ENCODE data around the gene GABARAP. TPM values are rescaled to one million over a fixed set of nuclear protein-coding genes. Genes with fewer than 3 reads are reported as not detected.

Gene GABARAP
- total RNA-seq (2022; extraction: Qiagen RNA extraction; ENCODE audit: low read depth), result 605 to 729 TPM (median 704 TPM) in 5 replicates

DNA sequence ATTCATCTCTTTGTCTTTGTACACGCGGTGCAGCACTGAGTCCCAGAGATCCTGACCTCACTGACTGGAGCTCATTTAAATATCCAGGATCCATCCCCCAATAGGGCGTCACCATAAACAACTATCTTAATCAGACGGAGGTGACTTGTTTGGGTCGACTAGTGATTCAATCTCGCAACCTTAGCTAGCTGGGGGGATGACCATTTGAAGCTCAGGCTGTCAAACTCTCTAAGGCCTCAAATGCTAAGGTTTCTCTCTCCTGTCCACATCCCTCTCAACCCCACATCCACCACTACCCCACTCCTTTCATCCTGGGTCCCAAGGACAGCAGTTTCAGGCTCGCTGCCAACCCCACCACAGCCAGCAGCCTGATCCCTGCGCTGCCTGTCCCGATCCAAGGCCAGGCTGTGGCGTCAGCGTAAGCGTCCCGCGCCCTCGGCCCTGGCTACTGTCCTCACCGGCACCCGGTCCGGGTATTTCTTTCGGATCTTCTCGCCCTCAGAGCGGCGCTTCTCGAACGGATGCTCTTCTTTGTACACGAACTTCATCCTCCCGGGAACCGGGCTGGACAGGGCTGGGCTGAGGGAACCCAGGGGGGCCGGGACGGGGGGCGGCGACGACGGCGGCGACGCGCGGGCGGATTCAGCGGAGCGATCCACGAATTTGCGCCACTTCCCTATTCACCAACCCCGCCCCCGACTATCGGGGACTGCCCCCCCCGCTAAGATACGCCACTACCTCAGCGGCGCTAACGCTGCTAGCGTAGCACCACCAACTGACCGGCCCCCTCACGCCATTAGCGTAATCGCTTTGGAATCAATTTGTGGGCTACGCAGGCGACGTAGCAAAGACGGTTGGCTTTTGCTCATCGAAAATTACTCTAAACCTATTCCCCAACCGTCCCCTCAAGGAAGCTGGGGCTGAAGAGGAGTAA, at the start of gene GABARAP:
GABARAP (minus strand) TSS at position 667 of the 934 bp plus-strand sequence; CDS start at position 548, 119 bp downstream.

GRCh38 chr17:7281074-7281952, 39.1 kb upstream of the GABARAP start, which contains the start of gene SLC2A4:
Gene SLC2A4, plus strand, starts transcription at chr17:7281718. Its CDS starts 217 bp downstream, at chr17:7281935.

GRCh38 chr17:7262192-7262934, 20.1 kb upstream of the GABARAP start, which contains the start of gene CLDN7:
Gene CLDN7, minus strand, starts transcription at chr17:7262478. Its CDS starts 435 bp downstream, at chr17:7262043.

DNA sequence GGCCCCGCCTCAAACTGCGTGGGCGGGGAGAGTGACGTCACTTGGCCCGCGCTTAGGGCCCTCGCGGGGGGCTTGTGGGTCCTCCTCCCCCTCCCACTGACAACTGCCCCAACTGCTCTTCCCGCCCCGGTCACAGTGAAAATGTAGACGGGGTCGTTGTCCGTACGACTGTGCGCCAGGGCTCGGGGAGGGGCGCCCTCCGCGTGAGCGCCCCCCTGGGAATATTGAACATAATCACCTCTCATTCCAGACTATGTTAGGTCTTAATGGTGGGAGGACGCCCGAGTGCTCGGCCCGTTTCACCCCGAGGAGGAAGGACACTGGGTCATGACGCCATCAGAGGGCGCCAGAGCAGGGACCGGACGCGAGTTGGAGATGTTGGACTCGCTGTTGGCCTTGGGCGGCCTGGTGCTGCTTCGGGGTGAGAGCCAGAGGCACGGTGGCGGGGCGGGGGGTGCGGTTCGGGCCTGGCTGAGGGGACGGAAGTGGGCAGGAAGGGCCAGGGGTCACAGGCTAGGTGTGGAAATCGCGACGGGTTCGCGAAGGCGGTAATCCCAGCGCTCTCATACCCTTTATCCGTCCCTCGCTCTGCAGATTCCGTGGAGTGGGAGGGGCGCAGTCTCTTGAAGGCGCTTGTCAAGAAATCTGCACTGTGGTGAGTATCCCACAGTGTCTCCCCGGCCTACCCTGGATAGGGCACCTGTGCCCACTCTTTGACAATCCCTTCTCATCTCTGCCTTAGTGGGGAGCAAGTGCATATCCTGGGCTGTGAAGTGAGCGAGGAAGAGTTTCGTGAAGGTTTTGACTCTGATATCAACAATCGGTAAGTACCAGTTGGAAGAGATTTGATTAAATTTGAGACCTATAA, 10.2 kb upstream of the GABARAP start, which contains the start of gene ELP5:
ELP5 (plus strand) TSS at position 40 of the 868 bp plus-strand sequence; CDS start at position 376, 336 bp downstream.

GRCh38 chr17:7251661-7252175, 9.5 kb upstream of the GABARAP start, which contains the start of gene CTDNEP1:
Gene CTDNEP1, minus strand, starts transcription at chr17:7251734. Its CDS starts 438 bp downstream, at chr17:7251296.

DNA sequence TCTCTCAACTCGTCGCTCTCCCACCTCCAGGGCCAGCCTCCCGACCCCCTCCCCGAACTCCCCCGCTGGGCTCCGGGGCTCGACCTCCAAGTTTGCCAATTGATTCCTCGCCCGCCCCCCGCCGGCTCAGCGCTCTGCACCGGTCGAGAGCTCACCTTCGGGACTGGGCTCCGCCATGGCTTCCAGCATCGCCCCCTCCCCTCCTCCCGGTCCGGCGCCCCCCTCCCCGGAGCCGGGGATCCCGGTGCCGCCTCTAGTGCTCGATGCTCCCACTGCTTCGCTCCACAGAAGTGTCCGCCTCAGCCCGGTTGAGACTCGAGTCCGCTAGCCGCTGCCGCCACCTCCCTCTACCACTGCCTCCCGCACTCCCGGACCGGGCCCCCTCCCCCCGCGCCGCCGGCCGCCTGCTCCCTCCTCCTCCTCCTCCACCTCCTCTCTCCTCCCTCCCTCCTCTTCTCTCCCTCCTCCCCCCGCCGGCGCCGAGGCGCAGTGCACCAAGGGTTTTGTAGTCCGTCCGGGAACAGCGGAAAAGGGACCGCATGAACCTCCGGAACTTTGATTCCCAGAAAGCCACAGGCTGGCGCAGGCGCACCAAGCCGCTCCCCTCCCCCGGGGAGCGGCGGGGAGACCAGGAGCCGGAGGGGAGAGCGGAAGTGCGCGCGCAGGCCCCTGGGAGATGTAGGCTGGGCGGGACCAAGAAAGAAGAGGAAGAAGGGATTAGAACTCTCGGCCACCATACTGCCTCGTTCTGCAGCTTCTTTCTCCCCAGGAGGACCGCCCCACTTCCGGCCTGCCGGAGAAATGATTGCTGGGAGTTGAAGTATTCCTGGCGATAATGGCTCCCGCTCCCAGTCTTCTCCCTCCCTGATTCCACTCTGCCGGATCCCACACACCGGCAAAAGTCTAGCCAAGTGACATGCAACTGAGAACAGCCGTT, 2.9 kb downstream of the GABARAP start, which contains the start of gene PHF23:
PHF23 (minus strand) TSS at position 367 of the 937 bp plus-strand sequence; CDS start at position 189, 178 bp downstream.

GRCh38 chr17:7234083-7234951, 7.9 kb downstream of the GABARAP start, which contains the start of gene DVL2:
Gene DVL2, minus strand, starts transcription at chr17:7234517. Its CDS starts 255 bp downstream, at chr17:7234262.

GRCh38 chr17:7219812-7220592, 22.2 kb downstream of the GABARAP start, which contains the start of the genes ACADVL and DLG4:
Gene ACADVL, plus strand, starts transcription at chr17:7219938. Its CDS starts 47 bp downstream, at chr17:7219985.
Gene DLG4, minus strand, starts transcription at chr17:7219836.

Other genes with a start within 250 kb of the GABARAP start
- gene ALOX12, start 246.4 kb downstream of the GABARAP start, total RNA-seq (2022; extraction: Qiagen RNA extraction; ENCODE audit: low read depth), result not detected in 5 replicates
- 444 to 509 TPM (median 460 TPM) in 5 replicates for gene RNASEK, start 229.8 kb downstream of the GABARAP start, total RNA-seq (2022; extraction: Qiagen RNA extraction; ENCODE audit: low read depth)
- gene BCL6B, start 219.4 kb downstream of the GABARAP start, total RNA-seq (2022; extraction: Qiagen RNA extraction; ENCODE audit: low read depth), result 0.09 TPM in 1 of 5 replicates, not detected in the others
- gene SLC16A13, start 206.4 kb downstream of the GABARAP start, total RNA-seq (2022; extraction: Qiagen RNA extraction; ENCODE audit: low read depth), result 8.0 to 13.7 TPM (median 11.4 TPM) in 5 replicates
- gene SLC16A11, start 198.4 kb downstream of the GABARAP start, total RNA-seq (2022; extraction: Qiagen RNA extraction; ENCODE audit: low read depth), result not detected in 5 replicates
- not detected in 5 replicates for gene CLEC10A, start 162.2 kb downstream of the GABARAP start, total RNA-seq (2022; extraction: Qiagen RNA extraction; ENCODE audit: low read depth)
- gene ASGR2, start 127.6 kb downstream of the GABARAP start, total RNA-seq (2022; extraction: Qiagen RNA extraction; ENCODE audit: low read depth), result 0.07 to 0.19 TPM in 2 of 5 replicates, not detected in the others
- 1.1 to 1.7 TPM (median 1.2 TPM) in 5 replicates for gene ASGR1, start 63.1 kb downstream of the GABARAP start, total RNA-seq (2022; extraction: Qiagen RNA extraction; ENCODE audit: low read depth)
- gene DLG4, start 22.6 kb downstream of the GABARAP start, total RNA-seq (2022; extraction: Qiagen RNA extraction; ENCODE audit: low read depth), result 7.3 to 9.7 TPM (median 8.5 TPM) in 5 replicates
- 339 to 466 TPM (median 425 TPM) in 5 replicates for gene ACADVL, start 22.5 kb downstream of the GABARAP start, total RNA-seq (2022; extraction: Qiagen RNA extraction; ENCODE audit: low read depth)
- 31.4 to 43.0 TPM (median 35.3 TPM) in 5 replicates for gene DVL2, start 7.9 kb downstream of the GABARAP start, total RNA-seq (2022; extraction: Qiagen RNA extraction; ENCODE audit: low read depth)
- 90.3 to 102 TPM (median 93.3 TPM) in 5 replicates for gene PHF23, start 3.0 kb downstream of the GABARAP start, total RNA-seq (2022; extraction: Qiagen RNA extraction; ENCODE audit: low read depth)
- gene CTDNEP1, start 9.3 kb upstream of the GABARAP start, total RNA-seq (2022; extraction: Qiagen RNA extraction; ENCODE audit: low read depth), result 208 to 246 TPM (median 226 TPM) in 5 replicates
- 116 to 129 TPM (median 124 TPM) in 5 replicates for gene ELP5, start 9.8 kb upstream of the GABARAP start, total RNA-seq (2022; extraction: Qiagen RNA extraction; ENCODE audit: low read depth)
- 0.63 to 0.91 TPM (median 0.76 TPM) in 5 replicates for gene CLDN7, start 20.0 kb upstream of the GABARAP start, total RNA-seq (2022; extraction: Qiagen RNA extraction; ENCODE audit: low read depth)
- gene SLC2A4, start 39.3 kb upstream of the GABARAP start, total RNA-seq (2022; extraction: Qiagen RNA extraction; ENCODE audit: low read depth), result 0.13 to 0.27 TPM (median 0.16 TPM) in 5 replicates
- gene YBX2, start 52.2 kb upstream of the GABARAP start, total RNA-seq (2022; extraction: Qiagen RNA extraction; ENCODE audit: low read depth), result 0.40 to 0.60 TPM (median 0.53 TPM) in 5 replicates
- 1,614 to 1,831 TPM (median 1,704 TPM) in 5 replicates for gene EIF5A, start 65.2 kb upstream of the GABARAP start, total RNA-seq (2022; extraction: Qiagen RNA extraction; ENCODE audit: low read depth)
- gene GPS2, start 72.9 kb upstream of the GABARAP start, total RNA-seq (2022; extraction: Qiagen RNA extraction; ENCODE audit: low read depth), result 75.1 to 106 TPM (median 95.2 TPM) in 5 replicates
- gene NEURL4, start 86.9 kb upstream of the GABARAP start, total RNA-seq (2022; extraction: Qiagen RNA extraction; ENCODE audit: low read depth), result 27.1 to 33.9 TPM (median 31.9 TPM) in 5 replicates
- gene ACAP1, start 94.1 kb upstream of the GABARAP start, total RNA-seq (2022; extraction: Qiagen RNA extraction; ENCODE audit: low read depth), result 3.9 to 7.6 TPM (median 4.2 TPM) in 5 replicates
- gene KCTD11, start 109.7 kb upstream of the GABARAP start, total RNA-seq (2022; extraction: Qiagen RNA extraction; ENCODE audit: low read depth), result 12.5 to 15.9 TPM (median 13.7 TPM) in 5 replicates
- not detected in 5 replicates for gene TMEM95, start 112.7 kb upstream of the GABARAP start, total RNA-seq (2022; extraction: Qiagen RNA extraction; ENCODE audit: low read depth)
- 1.3 to 1.8 TPM (median 1.6 TPM) in 5 replicates for gene TNK1, start 138.6 kb upstream of the GABARAP start, total RNA-seq (2022; extraction: Qiagen RNA extraction; ENCODE audit: low read depth)
- 34.1 to 39.8 TPM (median 34.4 TPM) in 5 replicates for gene PLSCR3, start 152.1 kb upstream of the GABARAP start, total RNA-seq (2022; extraction: Qiagen RNA extraction; ENCODE audit: low read depth)
- 181 to 226 TPM (median 200 TPM) in 5 replicates for gene TMEM256, start 161.6 kb upstream of the GABARAP start, total RNA-seq (2022; extraction: Qiagen RNA extraction; ENCODE audit: low read depth)
- gene NLGN2, start 165.4 kb upstream of the GABARAP start, total RNA-seq (2022; extraction: Qiagen RNA extraction; ENCODE audit: low read depth), result 15.4 to 21.5 TPM (median 18.0 TPM) in 5 replicates
- 0.08 TPM in 1 of 5 replicates, not detected in the others for gene SPEM1, start 177.9 kb upstream of the GABARAP start, total RNA-seq (2022; extraction: Qiagen RNA extraction; ENCODE audit: low read depth)
- gene SPEM2, start 183.2 kb upstream of the GABARAP start, total RNA-seq (2022; extraction: Qiagen RNA extraction; ENCODE audit: low read depth), result 0.07 TPM in 1 of 5 replicates, not detected in the others
- 0.03 TPM in 2 of 5 replicates, not detected in the others for gene SPEM3, start 186.4 kb upstream of the GABARAP start, total RNA-seq (2022; extraction: Qiagen RNA extraction; ENCODE audit: low read depth)
- gene TMEM102, start 193.0 kb upstream of the GABARAP start, total RNA-seq (2022; extraction: Qiagen RNA extraction; ENCODE audit: low read depth), result 10.3 to 13.9 TPM (median 12.1 TPM) in 5 replicates
- gene FGF11, start 197.1 kb upstream of the GABARAP start, total RNA-seq (2022; extraction: Qiagen RNA extraction; ENCODE audit: low read depth), result 0.86 to 1.3 TPM (median 1.1 TPM) in 5 replicates
- 5.4 to 7.8 TPM (median 7.1 TPM) in 5 replicates for gene CHRNB1, start 202.6 kb upstream of the GABARAP start, total RNA-seq (2022; extraction: Qiagen RNA extraction; ENCODE audit: low read depth)
- gene ZBTB4, start 237.2 kb upstream of the GABARAP start, total RNA-seq (2022; extraction: Qiagen RNA extraction; ENCODE audit: low read depth), result 21.4 to 26.2 TPM (median 24.4 TPM) in 5 replicates
- not detected in 5 replicates for gene SLC35G6, start 239.0 kb upstream of the GABARAP start, total RNA-seq (2022; extraction: Qiagen RNA extraction; ENCODE audit: low read depth)
- gene POLR2A, start 241.9 kb upstream of the GABARAP start, total RNA-seq (2022; extraction: Qiagen RNA extraction; ENCODE audit: low read depth), result 69.1 to 95.1 TPM (median 80.5 TPM) in 5 replicates

All from A549 treated with DMSO at 1 μM for 4 hours (cell line).